WTC11 (cell line): ENCODE results near the gene MEIOSIN. TPM values are rescaled to one million over a fixed set of nuclear protein-coding genes. Genes with fewer than 3 reads are reported as not detected.

Source experiments
- ATAC-seq: fragments of 200-7000 bp; cut with Tn5 transposase; 2 replicates; pipeline ENCODE4 v1.10.0; 2021; ENCODE audit warnings: mild to moderate bottlenecking, moderate library complexity
- CTCF ChIA-PET: fragments of 300-600 bp; sonication (Branson Sonifier 250); formaldehyde crosslinking; loops from one replicate; lab custom pipeline; 2021; ENCODE audit warnings: antibody characterized with exemption; lab: Charles Lee
- POLR2A ChIA-PET: fragments of 350-600 bp; sonication (Branson Sonifier 250); formaldehyde crosslinking; loops from one replicate; lab custom pipeline; 2021; ENCODE audit warnings: antibody characterized with exemption; lab: Charles Lee
- DNase-seq: peaks from one replicate; pipeline ENCODE4 v3.0.0; 2021; ENCODE audit warnings: low spot score
- H3K27ac Mint-ChIP-seq: 2 replicates; pipeline ENCODE4 v1.8.0; 2021; ENCODE audit warnings: mixed read lengths
- H3K27me3 Mint-ChIP-seq: 2 replicates; pipeline ENCODE4 v1.8.0; 2021; ENCODE audit warnings: low read depth, mild to moderate bottlenecking, moderate library complexity, mixed read lengths
- H3K36me3 Mint-ChIP-seq: 2 replicates; pipeline ENCODE4 v1.8.0; 2021; ENCODE audit warnings: mixed read lengths
- H3K4me1 Mint-ChIP-seq: 2 replicates; pipeline ENCODE4 v1.8.0; 2022; ENCODE audit warnings: mixed read lengths
- H3K4me3 Mint-ChIP-seq: 2 replicates; pipeline ENCODE4 v1.8.0; 2021; ENCODE audit warnings: mild to moderate bottlenecking, moderate library complexity, mixed read lengths
- H3K9me3 Mint-ChIP-seq: 2 replicates; pipeline ENCODE4 v1.8.0; 2021; ENCODE audit warnings: mixed read lengths
- ELF4 ChIP-seq: sonication (generic); formaldehyde crosslinking; IDR thresholded peaks from 2 replicates; pipeline ENCODE4 v1.8.1; 2022; ENCODE audit warnings: low read depth, mild to moderate bottlenecking, moderate library complexity, missing genetic modification reagents
- EMX1 ChIP-seq: fragments of 250-450 bp; sonication (Bioruptor Pico); IDR thresholded peaks from 2 replicates; pipeline ENCODE4 v1.8.0; 2021; ENCODE audit warnings: mild to moderate bottlenecking
- HMGA2 ChIP-seq: fragments of 250-450 bp; sonication (Bioruptor Pico); IDR thresholded peaks from 2 replicates; pipeline ENCODE4 v1.4.0; 2021; ENCODE audit warnings: mild to moderate bottlenecking, moderate library complexity
- IRF2 ChIP-seq: sonication (generic); formaldehyde crosslinking; IDR thresholded peaks from 2 replicates; pipeline ENCODE4 v1.8.0; 2022; ENCODE audit warnings: low read depth, missing genetic modification reagents, borderline replicate concordance
- JUN ChIP-seq: sonication (generic); formaldehyde crosslinking; IDR thresholded peaks from 2 replicates; pipeline ENCODE4 v1.8.0; 2023; ENCODE audit warnings: mild to moderate bottlenecking, missing genetic modification reagents
- MYBL2 ChIP-seq: sonication (generic); formaldehyde crosslinking; IDR thresholded peaks from 2 replicates; pipeline ENCODE4 v1.8.1; 2023; ENCODE audit warnings: mild to moderate bottlenecking, moderate library complexity, missing genetic modification reagents
- TEAD1 ChIP-seq: sonication (generic); formaldehyde crosslinking; IDR thresholded peaks from 2 replicates; pipeline ENCODE4 v1.8.0; 2022; ENCODE audit warnings: mild to moderate bottlenecking, missing genetic modification reagents
- total RNA-seq: library from RNA; stranded (reverse); gene quantifications from 3 replicates; pipeline ENCODE4 v1.2.3, GENCODE V29; 2021
- TF ChIP-seq, protein P1 (sequence below): sonication (generic); formaldehyde crosslinking; IDR thresholded peaks from 2 replicates; pipeline ENCODE4 v1.8.1; 2022; ENCODE audit warnings: missing genetic modification reagents, borderline replicate concordance
- TF ChIP-seq, protein P2 (sequence below): fragments of 250-450 bp; sonication (Bioruptor Pico); IDR thresholded peaks from 2 replicates; pipeline ENCODE4 v1.9.0; 2021; ENCODE audit warnings: moderate library complexity, mild to moderate bottlenecking, inconsistent platforms, borderline replicate concordance
- TF ChIP-seq, protein P3 (sequence below): fragments of 250-450 bp; sonication (Bioruptor Pico); IDR thresholded peaks from 2 replicates; pipeline ENCODE4 v1.9.0; 2021; ENCODE audit warnings: mild to moderate bottlenecking, borderline replicate concordance
- TF ChIP-seq, protein P4 (sequence below): sonication (generic); formaldehyde crosslinking; IDR thresholded peaks from 2 replicates; pipeline ENCODE4 v1.8.1; 2022; ENCODE audit warnings: mild to moderate bottlenecking, missing genetic modification reagents, moderate library complexity, borderline replicate concordance
- TF ChIP-seq, protein P5 (sequence below): sonication (generic); formaldehyde crosslinking; IDR thresholded peaks from 2 replicates; pipeline ENCODE4 v1.8.0; 2023; ENCODE audit warnings: mild to moderate bottlenecking, missing genetic modification reagents
- TF ChIP-seq, protein P6 (sequence below): sonication (generic); formaldehyde crosslinking; IDR thresholded peaks from 2 replicates; pipeline ENCODE4 v1.8.1; 2023; ENCODE audit warnings: mild to moderate bottlenecking, missing genetic modification reagents

The MEIOSIN gene
- total RNA-seq, 1 experiment from 2014 or later: not detected

DNA sequence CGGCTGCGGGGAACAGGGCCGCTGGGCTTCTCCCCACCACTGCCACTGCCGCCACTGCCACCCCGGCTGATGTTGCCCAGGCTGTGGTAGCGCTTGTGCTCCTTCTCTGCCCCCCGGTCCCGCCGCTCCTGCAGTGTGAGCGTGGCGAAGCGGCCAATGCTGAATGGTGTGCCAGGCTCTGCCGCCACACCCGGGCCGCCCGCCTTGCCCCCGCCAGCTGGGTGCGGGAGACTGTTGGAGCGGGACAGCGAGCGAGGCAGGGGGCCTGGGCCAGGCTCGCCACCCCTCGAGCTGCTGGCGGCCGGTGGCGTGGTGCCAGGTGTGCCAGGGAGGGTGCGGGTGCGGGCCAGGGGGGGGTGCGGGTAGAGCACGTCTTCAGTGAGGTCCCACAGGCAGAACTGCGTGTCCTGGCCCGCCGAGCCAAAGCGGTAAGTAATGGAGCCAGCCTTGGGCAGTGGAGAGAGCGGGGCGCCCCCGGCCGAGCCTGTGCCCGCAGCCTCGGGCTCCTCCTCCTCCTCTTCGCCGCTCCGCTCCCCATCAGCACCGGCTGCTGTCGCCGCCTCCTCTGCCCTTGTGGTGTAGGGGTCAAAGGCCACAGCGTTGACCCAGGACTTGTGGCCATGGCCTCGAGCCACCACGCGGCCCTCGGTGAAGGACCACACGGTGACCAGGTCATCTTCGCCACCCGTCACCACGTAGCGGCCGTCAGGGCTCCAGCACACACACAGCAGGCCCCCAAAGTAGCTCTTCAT, 52.7 kb downstream of the MEIOSIN start (continued):
- TF ChIP-seq, protein P1, sequence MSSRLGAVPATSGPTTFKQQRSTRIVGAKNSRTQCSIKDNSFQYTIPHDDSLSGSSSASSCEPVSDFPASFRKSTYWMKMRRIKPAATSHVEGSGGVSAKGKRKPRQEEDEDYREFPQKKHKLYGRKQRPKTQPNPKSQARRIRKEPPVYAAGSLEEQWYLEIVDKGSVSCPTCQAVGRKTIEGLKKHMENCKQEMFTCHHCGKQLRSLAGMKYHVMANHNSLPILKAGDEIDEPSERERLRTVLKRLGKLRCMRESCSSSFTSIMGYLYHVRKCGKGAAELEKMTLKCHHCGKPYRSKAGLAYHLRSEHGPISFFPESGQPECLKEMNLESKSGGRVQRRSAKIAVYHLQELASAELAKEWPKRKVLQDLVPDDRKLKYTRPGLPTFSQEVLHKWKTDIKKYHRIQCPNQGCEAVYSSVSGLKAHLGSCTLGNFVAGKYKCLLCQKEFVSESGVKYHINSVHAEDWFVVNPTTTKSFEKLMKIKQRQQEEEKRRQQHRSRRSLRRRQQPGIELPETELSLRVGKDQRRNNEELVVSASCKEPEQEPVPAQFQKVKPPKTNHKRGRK (CRISPR knock-in tag): no peak
- TF ChIP-seq HMGA2 (no peak), EMX1 (CRISPR knock-in tag) (no peak), TEAD1 (no peak), IRF2 (no peak), MYBL2 (CRISPR knock-in tag) (no peak)

DNA sequence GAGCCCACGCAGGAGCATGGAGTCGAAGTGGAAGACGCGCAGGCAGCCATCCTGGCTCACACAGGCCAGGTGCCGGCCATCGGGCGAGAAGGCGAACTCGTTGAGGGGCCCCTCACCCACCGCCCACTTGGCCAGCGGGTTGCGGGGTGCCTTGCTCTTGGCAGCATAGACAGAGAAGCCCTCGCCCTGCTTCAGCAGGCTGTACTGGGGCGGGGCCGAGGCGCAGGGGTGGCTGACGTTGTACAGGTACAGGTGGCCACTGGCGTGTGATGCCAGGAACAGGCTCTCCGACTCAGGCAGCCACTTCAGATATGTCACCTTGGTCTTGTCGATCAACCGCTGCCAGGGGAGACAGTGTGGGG, 53.3 kb downstream of the MEIOSIN start:
- CTCF ChIA-PET: no interaction called here
- Mint-ChIP-seq H3K9me3 (no peaks in the 10 kb centered on the region), H3K27ac (no peak overlapping the region), H3K36me3 (peaks cover 32% of the 10 kb centered on the region), H3K4me1 (peaks cover 15% of the 10 kb centered on the region), H3K27me3 (peaks cover 10% of the 10 kb centered on the region), H3K4me3 (no peak overlapping the region)
- DNase-seq: no peak
- TF ChIP-seq, protein P2, sequence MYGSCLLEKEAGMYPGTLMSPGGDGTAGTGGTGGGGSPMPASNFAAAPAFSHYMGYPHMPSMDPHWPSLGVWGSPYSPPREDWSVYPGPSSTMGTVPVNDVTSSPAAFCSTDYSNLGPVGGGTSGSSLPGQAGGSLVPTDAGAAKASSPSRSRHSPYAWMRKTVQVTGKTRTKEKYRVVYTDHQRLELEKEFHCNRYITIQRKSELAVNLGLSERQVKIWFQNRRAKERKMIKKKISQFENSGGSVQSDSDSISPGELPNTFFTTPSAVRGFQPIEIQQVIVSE (CRISPR knock-in tag): no peak
- TF ChIP-seq, protein P3, sequence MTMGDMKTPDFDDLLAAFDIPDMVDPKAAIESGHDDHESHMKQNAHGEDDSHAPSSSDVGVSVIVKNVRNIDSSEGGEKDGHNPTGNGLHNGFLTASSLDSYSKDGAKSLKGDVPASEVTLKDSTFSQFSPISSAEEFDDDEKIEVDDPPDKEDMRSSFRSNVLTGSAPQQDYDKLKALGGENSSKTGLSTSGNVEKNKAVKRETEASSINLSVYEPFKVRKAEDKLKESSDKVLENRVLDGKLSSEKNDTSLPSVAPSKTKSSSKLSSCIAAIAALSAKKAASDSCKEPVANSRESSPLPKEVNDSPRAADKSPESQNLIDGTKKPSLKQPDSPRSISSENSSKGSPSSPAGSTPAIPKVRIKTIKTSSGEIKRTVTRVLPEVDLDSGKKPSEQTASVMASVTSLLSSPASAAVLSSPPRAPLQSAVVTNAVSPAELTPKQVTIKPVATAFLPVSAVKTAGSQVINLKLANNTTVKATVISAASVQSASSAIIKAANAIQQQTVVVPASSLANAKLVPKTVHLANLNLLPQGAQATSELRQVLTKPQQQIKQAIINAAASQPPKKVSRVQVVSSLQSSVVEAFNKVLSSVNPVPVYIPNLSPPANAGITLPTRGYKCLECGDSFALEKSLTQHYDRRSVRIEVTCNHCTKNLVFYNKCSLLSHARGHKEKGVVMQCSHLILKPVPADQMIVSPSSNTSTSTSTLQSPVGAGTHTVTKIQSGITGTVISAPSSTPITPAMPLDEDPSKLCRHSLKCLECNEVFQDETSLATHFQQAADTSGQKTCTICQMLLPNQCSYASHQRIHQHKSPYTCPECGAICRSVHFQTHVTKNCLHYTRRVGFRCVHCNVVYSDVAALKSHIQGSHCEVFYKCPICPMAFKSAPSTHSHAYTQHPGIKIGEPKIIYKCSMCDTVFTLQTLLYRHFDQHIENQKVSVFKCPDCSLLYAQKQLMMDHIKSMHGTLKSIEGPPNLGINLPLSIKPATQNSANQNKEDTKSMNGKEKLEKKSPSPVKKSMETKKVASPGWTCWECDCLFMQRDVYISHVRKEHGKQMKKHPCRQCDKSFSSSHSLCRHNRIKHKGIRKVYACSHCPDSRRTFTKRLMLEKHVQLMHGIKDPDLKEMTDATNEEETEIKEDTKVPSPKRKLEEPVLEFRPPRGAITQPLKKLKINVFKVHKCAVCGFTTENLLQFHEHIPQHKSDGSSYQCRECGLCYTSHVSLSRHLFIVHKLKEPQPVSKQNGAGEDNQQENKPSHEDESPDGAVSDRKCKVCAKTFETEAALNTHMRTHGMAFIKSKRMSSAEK (CRISPR knock-in tag): no peak
- POLR2A ChIA-PET: no interaction called here
- ATAC-seq: no peak

DNA sequence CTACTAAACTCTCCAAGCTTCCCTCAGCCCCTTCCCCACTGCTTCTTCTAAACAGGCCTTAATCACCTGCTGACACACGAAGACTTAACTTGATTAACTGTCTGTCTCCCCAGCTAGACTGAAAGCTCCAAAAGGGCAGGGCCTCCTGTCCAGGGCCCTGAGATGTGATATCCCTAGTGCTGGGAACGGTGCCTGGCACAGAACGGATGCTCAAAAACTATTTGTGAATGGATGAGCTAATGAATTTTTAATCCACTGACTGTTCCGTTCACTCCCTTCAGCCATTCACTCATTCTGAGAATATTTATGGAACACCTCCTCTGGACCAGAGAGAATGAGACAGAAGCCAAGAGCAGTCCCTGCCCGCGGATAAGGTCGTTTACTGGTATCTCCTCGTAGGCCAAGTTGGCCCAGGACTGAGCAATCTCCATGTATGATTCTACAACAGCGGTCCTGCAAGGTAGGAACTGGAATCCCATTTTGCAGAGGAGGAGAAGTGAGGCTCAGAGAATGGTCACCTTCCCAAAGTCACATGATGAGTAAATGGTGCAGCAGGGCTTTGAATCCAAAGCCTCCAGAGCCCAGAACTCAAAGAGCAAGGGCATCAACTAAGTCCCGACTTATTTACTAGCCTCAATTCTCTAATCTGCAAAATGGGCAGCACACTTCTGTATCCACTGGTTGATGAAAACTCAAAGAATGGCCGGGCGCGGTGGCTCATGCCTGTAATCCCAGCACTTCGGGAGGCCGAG, 56.0 kb downstream of the MEIOSIN start:
- H3K4me3 Mint-ChIP-seq: no peak overlapping the region
- H3K4me1 Mint-ChIP-seq: peaks cover 17% of the 10 kb centered on the region
- TF ChIP-seq, protein P4, sequence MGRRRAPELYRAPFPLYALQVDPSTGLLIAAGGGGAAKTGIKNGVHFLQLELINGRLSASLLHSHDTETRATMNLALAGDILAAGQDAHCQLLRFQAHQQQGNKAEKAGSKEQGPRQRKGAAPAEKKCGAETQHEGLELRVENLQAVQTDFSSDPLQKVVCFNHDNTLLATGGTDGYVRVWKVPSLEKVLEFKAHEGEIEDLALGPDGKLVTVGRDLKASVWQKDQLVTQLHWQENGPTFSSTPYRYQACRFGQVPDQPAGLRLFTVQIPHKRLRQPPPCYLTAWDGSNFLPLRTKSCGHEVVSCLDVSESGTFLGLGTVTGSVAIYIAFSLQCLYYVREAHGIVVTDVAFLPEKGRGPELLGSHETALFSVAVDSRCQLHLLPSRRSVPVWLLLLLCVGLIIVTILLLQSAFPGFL (CRISPR knock-in tag): no peak
- TF ChIP-seq, protein P5, sequence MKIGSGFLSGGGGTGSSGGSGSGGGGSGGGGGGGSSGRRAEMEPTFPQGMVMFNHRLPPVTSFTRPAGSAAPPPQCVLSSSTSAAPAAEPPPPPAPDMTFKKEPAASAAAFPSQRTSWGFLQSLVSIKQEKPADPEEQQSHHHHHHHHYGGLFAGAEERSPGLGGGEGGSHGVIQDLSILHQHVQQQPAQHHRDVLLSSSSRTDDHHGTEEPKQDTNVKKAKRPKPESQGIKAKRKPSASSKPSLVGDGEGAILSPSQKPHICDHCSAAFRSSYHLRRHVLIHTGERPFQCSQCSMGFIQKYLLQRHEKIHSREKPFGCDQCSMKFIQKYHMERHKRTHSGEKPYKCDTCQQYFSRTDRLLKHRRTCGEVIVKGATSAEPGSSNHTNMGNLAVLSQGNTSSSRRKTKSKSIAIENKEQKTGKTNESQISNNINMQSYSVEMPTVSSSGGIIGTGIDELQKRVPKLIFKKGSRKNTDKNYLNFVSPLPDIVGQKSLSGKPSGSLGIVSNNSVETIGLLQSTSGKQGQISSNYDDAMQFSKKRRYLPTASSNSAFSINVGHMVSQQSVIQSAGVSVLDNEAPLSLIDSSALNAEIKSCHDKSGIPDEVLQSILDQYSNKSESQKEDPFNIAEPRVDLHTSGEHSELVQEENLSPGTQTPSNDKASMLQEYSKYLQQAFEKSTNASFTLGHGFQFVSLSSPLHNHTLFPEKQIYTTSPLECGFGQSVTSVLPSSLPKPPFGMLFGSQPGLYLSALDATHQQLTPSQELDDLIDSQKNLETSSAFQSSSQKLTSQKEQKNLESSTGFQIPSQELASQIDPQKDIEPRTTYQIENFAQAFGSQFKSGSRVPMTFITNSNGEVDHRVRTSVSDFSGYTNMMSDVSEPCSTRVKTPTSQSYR: no peak
- TF ChIP-seq JUN (CRISPR knock-in tag) (no peak), ELF4 (CRISPR knock-in tag) (no peak)
- TF ChIP-seq, protein P6, sequence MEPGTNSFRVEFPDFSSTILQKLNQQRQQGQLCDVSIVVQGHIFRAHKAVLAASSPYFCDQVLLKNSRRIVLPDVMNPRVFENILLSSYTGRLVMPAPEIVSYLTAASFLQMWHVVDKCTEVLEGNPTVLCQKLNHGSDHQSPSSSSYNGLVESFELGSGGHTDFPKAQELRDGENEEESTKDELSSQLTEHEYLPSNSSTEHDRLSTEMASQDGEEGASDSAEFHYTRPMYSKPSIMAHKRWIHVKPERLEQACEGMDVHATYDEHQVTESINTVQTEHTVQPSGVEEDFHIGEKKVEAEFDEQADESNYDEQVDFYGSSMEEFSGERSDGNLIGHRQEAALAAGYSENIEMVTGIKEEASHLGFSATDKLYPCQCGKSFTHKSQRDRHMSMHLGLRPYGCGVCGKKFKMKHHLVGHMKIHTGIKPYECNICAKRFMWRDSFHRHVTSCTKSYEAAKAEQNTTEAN (CRISPR knock-in tag): no peak
- H3K9me3 Mint-ChIP-seq: no peaks in the 10 kb centered on the region
- POLR2A ChIA-PET: no interaction called here
- H3K27ac Mint-ChIP-seq: no peak overlapping the region
- peaks cover 5% of the 10 kb centered on the region; the same call in 1 of the 2 replicates for H3K27me3 Mint-ChIP-seq
- H3K36me3 Mint-ChIP-seq: peaks cover 32% of the 10 kb centered on the region
- no peak for ATAC-seq
- no peak for DNase-seq
- CTCF ChIA-PET: interaction anchor here (0.6 to 1.5 kb wide), 5 partner anchors 10 to 95 kb away, joined by 3 to 8 read pairs (median 3); no protein-coding TSS in a partner anchor
